CD14-positive monocyte (primary cell): ENCODE data around the gene TMCC3. TPM values are rescaled to one million over a fixed set of nuclear protein-coding genes. Genes with fewer than 3 reads are reported as not detected.

Experiments used
- DNase-seq, 3 donors: peaks; one replicate each; pipeline ENCODE4 v3.0.0-alpha.2; 2011 to 2022
- H2AFZ ChIP-seq: 2 replicates; pipeline ENCODE4 v1.6.0; 2012; ENCODE audit warnings: mild to moderate bottlenecking, low read depth, low read length, inconsistent platforms; ENCODE audit not compliant: insufficient read depth, poor library complexity, severe bottlenecking
- H3K27ac ChIP-seq, 2 donors: 1 replicate in 1 of 2; 2 replicates in 1 of 2; pipeline ENCODE4 v1.5.1; 2012 to 2013; ENCODE audit warnings: low read length in 2 of 2, control low read depth in 1 of 2, inconsistent platforms in 1 of 2, low read depth in 1 of 2, mild to moderate bottlenecking in 1 of 2
- H3K27me3 ChIP-seq, 2 donors: one replicate each; pipeline versions ENCODE4 v1.6.0 to v1.6.1; 2011 to 2013; ENCODE audit warnings: low read length in 2 of 2; ENCODE audit not compliant: control insufficient read depth in 2 of 2, insufficient read depth in 2 of 2
- H3K36me3 ChIP-seq, 2 donors: replicated peaks in 1 of 2; 1 replicate in 1 of 2; 2 replicates in 1 of 2; pipeline versions ENCODE4 v1.5.1 to v1.6.1; 2012 to 2013; ENCODE audit warnings: low read length in 2 of 2, control low read depth in 1 of 2, inconsistent platforms in 1 of 2, mild to moderate bottlenecking in 1 of 2; ENCODE audit not compliant: insufficient read depth in 2 of 2, control insufficient read depth in 1 of 2
- H3K4me1 ChIP-seq, 2 donors: 1 replicate in 1 of 2; 2 replicates in 1 of 2; pipeline versions ENCODE4 v1.5.1 to v1.6.1; 2012 to 2013; ENCODE audit warnings: low read length in 2 of 2, control low read depth in 1 of 2, inconsistent platforms in 1 of 2, mild to moderate bottlenecking in 1 of 2, moderate library complexity in 1 of 2; ENCODE audit not compliant: insufficient read depth in 2 of 2, control insufficient read depth in 1 of 2
- H3K4me2 ChIP-seq: replicated peaks from 2 replicates; pipeline ENCODE3; 2012; ENCODE audit warnings: low read length, moderate library complexity, mild to moderate bottlenecking; ENCODE audit not compliant: poor library complexity, severe bottlenecking; ENCODE audit errors: extremely low read depth
- H3K4me3 ChIP-seq, 3 experiments: fragments of 200-600 bp in 1 of 3; sonication (generic) in 1 of 3; replicated peaks in 1 of 3; 1 replicate in 2 of 3; 2 replicates in 1 of 3; pipeline ENCODE4 v1.5.1; 2011 to 2013; ENCODE audit warnings: low read length in 3 of 3, mild to moderate bottlenecking in 3 of 3, control low read depth in 2 of 3, low read depth in 2 of 3, inconsistent platforms in 1 of 3, moderate library complexity in 1 of 3
- H3K79me2 ChIP-seq: 2 replicates; pipeline ENCODE4 v1.6.0; 2012; ENCODE audit warnings: mild to moderate bottlenecking, control low read depth, inconsistent platforms, low read length, moderate library complexity; ENCODE audit not compliant: insufficient read depth
- H3K9ac ChIP-seq: 2 replicates; pipeline ENCODE4 v1.6.0; 2017; ENCODE audit warnings: low read length, mild to moderate bottlenecking; ENCODE audit not compliant: insufficient read depth, poor library complexity, severe bottlenecking
- H3K9me3 ChIP-seq, 2 donors: replicated peaks in 1 of 2; 1 replicate in 1 of 2; 2 replicates in 1 of 2; pipeline versions ENCODE4 v1.5.1 to v1.6.1; 2012 to 2013; ENCODE audit warnings: low read length in 2 of 2, control low read depth in 1 of 2; ENCODE audit not compliant: control insufficient read depth in 1 of 2, insufficient read depth in 1 of 2
- H4K20me1 ChIP-seq: 2 replicates; pipeline ENCODE4 v1.6.0; 2012; ENCODE audit warnings: mild to moderate bottlenecking, low read length, control low read depth, moderate library complexity; ENCODE audit not compliant: insufficient read depth
- H3K27ac Mint-ChIP-seq, 7 donors: one replicate each; pipeline ENCODE4 v1.8.0; 2020; ENCODE audit warnings: mild to moderate bottlenecking in 7 of 7, mixed read lengths in 7 of 7, moderate library complexity in 6 of 7, inconsistent platforms in 2 of 7
- H3K27me3 Mint-ChIP-seq, 3 donors: one replicate each; pipeline ENCODE4 v1.8.0; 2021 to 2022; ENCODE audit warnings: low read depth in 3 of 3, mild to moderate bottlenecking in 3 of 3, mixed read lengths in 3 of 3, moderate library complexity in 3 of 3, inconsistent platforms in 1 of 3
- H3K36me3 Mint-ChIP-seq, 2 donors: one replicate each; pipeline ENCODE4 v1.8.0; 2020; ENCODE audit warnings: mixed read lengths in 2 of 2, inconsistent platforms in 1 of 2, mild to moderate bottlenecking in 1 of 2
- H3K4me1 Mint-ChIP-seq: one replicate; pipeline ENCODE4 v1.8.0; 2020; ENCODE audit warnings: mild to moderate bottlenecking, mixed read lengths
- H3K4me3 Mint-ChIP-seq, 2 donors: one replicate each; pipeline ENCODE4 v1.8.0; 2020; ENCODE audit warnings: mild to moderate bottlenecking in 2 of 2, mixed read lengths in 2 of 2, moderate library complexity in 1 of 2
- H3K9me3 Mint-ChIP-seq, 7 donors: one replicate each; pipeline ENCODE4 v1.8.0; 2020 to 2022; ENCODE audit warnings: mixed read lengths in 7 of 7, mild to moderate bottlenecking in 6 of 7, moderate library complexity in 6 of 7, inconsistent platforms in 2 of 7
- WGBS: methylation state at CpG from one replicate; pipeline ENCODE4 v1.1.5; 2013; ENCODE audit warnings: missing lambda C conversion rate; ENCODE audit not compliant: insufficient coverage; 5-methylcytosine and 5-hydroxymethylcytosine counted together
- intact Hi-C, 2 donors: fragments of 100-400 bp; cut with micrococcal nuclease; formaldehyde crosslinking; loops; one replicate each; pipeline versions ENCODE4 v1.15.0 to v1.15.1; 2023
- polyA plus RNA-seq, 3 donors: library from polyadenylated mRNA; depleted of rRNA in 1 of 3; unstranded in 2 of 3; stranded (reverse) in 1 of 3; fragments of 300-500 nt in 2 of 3; fragments of >200 nt in 1 of 3; fragmentation: Illumina TruSeq in 2 of 3; gene quantifications; 1 replicate in 2 of 3; 2 replicates in 1 of 3; pipeline ENCODE4 v1.2.3, GENCODE V29; 2012 to 2021
- TF ChIP-seq, protein P1 (sequence below): fragments of 200-600 bp; IDR thresholded peaks from one replicate; pipeline ENCODE4 v1.8.0; 2022; ENCODE audit warnings: antibody characterized with exemption, mild to moderate bottlenecking

Gene TMCC3
- polyA plus RNA-seq, 3 donors = 3.4 to 14.7 (median 7.1) TPM

GRCh38 chr12:94628819-94629472, 21.4 kb downstream of the TMCC3 start:
- H3K27me3 Mint-ChIP-seq = peaks cover 1 to 4% (median 2%) of the 10 kb centered on the region in 3 donors
- no peak overlapping the region for H3K9ac ChIP-seq
- H3K36me3 Mint-ChIP-seq = no peaks in the 10 kb centered on the region
- TF ChIP-seq, protein P1, sequence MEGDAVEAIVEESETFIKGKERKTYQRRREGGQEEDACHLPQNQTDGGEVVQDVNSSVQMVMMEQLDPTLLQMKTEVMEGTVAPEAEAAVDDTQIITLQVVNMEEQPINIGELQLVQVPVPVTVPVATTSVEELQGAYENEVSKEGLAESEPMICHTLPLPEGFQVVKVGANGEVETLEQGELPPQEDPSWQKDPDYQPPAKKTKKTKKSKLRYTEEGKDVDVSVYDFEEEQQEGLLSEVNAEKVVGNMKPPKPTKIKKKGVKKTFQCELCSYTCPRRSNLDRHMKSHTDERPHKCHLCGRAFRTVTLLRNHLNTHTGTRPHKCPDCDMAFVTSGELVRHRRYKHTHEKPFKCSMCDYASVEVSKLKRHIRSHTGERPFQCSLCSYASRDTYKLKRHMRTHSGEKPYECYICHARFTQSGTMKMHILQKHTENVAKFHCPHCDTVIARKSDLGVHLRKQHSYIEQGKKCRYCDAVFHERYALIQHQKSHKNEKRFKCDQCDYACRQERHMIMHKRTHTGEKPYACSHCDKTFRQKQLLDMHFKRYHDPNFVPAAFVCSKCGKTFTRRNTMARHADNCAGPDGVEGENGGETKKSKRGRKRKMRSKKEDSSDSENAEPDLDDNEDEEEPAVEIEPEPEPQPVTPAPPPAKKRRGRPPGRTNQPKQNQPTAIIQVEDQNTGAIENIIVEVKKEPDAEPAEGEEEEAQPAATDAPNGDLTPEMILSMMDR = no peak
- H3K36me3 ChIP-seq = no peaks in the 10 kb centered on the region
- H3K4me1 ChIP-seq = no peaks in the 10 kb centered on the region
- intact Hi-C loops = no loop called here
- peaks cover 0 to 19% (median 12%) of the 10 kb centered on the region in 7 donors for H3K9me3 Mint-ChIP-seq
- H3K27me3 ChIP-seq = no peaks in the 10 kb centered on the region
- H4K20me1 ChIP-seq = peaks cover 8% of the 10 kb centered on the region
- H3K4me3 ChIP-seq = no peak overlapping the region
- no peaks in the 10 kb centered on the region for H3K79me2 ChIP-seq
- H3K27ac ChIP-seq = no peak overlapping the region
- no peak overlapping the region for H2AFZ ChIP-seq
- H3K4me2 ChIP-seq = no peak overlapping the region
- peaks cover 0 to 7% of the 10 kb centered on the region in 2 donors for H3K9me3 ChIP-seq
- H3K27ac Mint-ChIP-seq = peak overlapping the region in 2 of 7 donors; percentile 2 to 56
- no peak for DNase-seq
- WGBS = 100% methylated on average over 3 of the region's 6 CpGs
- H3K4me1 Mint-ChIP-seq = peaks cover 3% of the 10 kb centered on the region
- H3K4me3 Mint-ChIP-seq = no peak overlapping the region

GRCh38 chr12:94628369-94628768, 22.0 kb downstream of the TMCC3 start:
- Mint-ChIP-seq H3K36me3 (no peaks in the 10 kb centered on the region), H3K4me3 (no peak overlapping the region), H3K27ac (no peak overlapping the region), H3K4me1 (peaks cover 3% of the 10 kb centered on the region), H3K27me3 (peaks cover 1 to 4% (median 2%) of the 10 kb centered on the region in 3 donors), H3K9me3 (peaks cover 0 to 19% (median 12%) of the 10 kb centered on the region in 7 donors)
- Histone ChIP-seq H3K4me1 (no peaks in the 10 kb centered on the region), H3K9ac (no peak overlapping the region), H3K27ac (no peak overlapping the region), H4K20me1 (peaks cover 8% of the 10 kb centered on the region), H3K36me3 (no peaks in the 10 kb centered on the region), H3K27me3 (no peaks in the 10 kb centered on the region), H3K4me2 (no peak overlapping the region), H3K4me3 (no peak overlapping the region), H3K79me2 (no peaks in the 10 kb centered on the region), H2AFZ (no peak overlapping the region), H3K9me3 (peaks cover 0 to 7% of the 10 kb centered on the region in 2 donors)
- DNase-seq = no peak
- TF ChIP-seq, protein P1 = no peak
- WGBS = 90% methylated on average over 4 of the region's 4 CpGs
- intact Hi-C loops = no loop called here
